HG03064 (cell line): ENCODE results near the gene LRRC4C.

ENCODE experiments used
- ATAC-seq: cut with Tn5 transposase; IDR thresholded peaks from one replicate; pipeline ENCODE4 v1.9.1; 2021; ENCODE audit warnings: low read depth; ENCODE audit not compliant: unreplicated experiment

Gene LRRC4C

DNA sequence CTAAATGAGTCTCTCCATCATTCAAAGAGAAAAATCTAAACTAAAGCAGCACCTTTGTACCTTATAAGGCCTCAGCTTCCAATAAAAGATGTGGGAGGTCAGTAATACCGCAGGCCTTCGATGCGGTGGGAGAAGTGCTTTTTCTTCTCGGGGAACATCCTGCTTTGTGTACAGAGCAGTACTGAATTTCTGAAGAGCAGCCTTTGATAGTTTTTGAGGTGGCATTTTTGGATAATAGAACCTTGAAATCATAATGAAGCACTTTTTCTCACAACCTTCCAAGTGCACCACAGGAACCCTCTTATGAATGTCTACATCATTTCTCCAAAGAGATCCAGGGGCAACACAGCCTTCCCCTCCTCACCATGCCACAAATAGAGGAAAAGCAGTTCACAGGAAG is 39.6 kb downstream of the LRRC4C start:
- no peak for ATAC-seq

DNA sequence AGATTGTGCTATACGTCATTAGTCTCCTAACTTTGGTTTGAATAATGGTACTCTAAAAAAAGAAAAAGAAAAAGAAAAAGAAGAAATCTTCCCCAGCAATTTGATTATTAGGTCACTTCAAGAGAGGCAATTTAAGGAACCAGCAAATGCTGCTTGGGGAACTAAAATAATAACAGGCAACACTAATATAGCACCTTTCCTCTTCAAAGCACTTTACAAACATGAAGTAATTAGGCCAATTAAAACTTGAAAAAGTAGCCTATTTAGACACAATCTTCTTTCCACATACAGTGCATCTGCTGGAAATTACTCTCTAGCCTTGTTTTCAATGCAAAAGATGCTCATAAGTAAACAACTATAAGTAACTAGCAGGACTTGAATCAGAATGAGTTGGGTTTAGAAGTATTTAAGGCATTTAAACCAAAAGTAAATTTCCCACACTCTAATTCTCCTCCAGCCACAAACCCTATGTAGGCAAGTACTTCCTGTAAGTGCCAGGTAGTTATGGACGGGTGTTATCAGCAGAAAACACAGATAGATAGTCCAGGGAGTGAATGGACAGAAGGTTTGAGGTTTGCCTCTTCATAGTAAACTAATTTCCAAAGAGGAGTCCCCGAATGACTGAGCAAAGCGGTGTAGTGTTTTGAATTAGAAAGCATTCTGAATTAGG is 44.5 kb downstream of the LRRC4C start:
- ATAC-seq: no peak

DNA sequence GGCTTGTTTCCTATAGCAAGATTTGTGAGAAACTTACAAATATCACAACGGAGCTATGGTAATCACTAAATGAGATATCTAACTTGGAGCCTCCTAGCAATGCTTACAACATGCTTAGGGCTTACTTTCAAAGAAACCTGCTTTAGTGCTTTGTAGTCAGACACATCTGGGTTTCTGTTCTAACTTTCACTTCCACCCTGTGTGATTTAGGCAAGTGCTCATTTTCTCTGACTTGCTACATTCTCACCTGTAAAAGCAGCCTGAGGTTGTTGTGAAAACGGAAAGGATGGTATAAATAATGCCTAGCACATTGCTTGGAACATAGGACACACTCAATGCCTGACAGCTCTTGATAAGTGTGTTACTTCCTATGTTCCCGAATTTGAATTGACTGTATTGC is 45.6 kb downstream of the LRRC4C start:
- no peak for ATAC-seq

DNA sequence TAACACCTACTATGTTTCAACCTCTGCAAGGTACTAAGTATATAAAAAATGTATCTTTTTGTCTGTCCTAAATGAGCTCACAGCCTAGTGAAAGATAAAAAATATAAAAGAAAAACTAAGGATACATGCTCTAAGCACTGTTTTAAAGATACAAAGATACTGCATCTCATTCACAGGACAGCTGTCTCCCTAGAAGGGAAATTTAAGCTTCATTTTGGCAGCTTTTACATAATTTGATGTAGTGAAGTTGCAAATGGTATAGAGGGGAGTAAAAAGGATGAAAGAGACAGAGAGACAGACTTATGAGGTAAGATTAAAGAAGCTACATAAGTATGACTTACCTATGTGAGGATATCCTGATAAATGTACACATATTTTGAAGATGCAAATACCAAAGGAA is 53.6 kb downstream of the LRRC4C start:
- no peak for ATAC-seq

DNA sequence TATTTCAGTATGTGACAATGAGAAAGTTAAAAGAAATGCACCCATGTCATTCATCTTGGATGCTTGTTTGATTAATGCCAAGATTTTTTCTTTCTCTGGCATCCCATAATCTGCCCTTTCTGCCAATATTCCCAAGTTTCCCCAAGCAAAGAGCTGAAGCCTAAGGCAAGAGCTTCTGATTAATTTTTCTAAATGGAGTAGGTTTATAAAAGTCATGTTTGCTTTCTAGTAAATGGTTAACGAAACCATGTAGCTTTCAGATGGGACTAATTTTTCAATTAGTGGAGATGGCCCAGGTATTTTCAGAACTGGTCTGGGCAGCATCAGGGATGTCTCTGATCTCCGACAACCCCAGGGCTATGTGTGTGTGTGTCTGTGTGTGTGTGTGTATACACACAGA is 55.3 kb downstream of the LRRC4C start:
- no peak for ATAC-seq

DNA sequence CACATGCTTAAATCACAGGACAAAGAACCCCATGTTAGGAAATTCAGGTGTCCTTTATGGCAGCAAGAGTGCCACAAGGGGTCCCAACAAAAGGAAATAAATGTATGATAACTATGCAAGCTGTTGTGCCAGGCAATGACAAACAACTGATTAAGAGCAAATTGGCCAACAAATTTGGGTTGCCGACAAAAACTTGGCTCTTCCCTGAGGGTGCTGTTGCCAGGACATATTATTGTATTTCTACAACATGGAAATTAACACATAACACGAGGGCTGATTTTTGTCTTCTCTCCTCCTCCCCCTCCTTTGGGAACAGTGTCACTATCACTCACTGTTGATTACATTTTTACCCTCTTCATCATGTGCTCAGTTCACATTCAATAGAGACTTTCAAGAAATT is 56.0 kb downstream of the LRRC4C start:
- ATAC-seq: no peak

DNA sequence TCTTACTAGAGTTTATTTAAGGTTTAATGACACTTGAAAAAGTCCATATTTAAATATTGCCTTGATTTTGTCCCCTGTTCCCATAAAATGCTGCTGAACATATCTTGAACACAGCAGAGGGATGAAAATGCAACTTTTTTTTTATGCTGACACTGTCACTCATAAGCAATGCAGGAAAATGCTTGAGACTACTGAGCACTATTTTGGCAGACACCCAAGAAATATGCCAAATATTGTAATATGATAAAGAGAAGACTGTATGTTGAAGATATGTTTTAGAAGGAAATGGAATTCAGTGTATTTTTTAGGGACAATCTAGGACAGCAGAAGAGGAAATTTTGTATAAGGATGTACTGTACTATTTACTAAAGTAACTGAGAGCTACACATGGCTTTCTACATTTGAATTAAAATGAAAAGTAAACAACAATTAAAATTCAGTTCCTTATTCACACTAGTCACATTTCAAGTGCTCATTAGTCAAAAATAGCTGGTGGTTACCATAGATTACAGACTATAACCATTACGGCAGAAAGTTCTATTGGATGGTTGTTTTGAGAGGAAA is 58.6 kb downstream of the LRRC4C start:
- ATAC-seq: no peak

DNA sequence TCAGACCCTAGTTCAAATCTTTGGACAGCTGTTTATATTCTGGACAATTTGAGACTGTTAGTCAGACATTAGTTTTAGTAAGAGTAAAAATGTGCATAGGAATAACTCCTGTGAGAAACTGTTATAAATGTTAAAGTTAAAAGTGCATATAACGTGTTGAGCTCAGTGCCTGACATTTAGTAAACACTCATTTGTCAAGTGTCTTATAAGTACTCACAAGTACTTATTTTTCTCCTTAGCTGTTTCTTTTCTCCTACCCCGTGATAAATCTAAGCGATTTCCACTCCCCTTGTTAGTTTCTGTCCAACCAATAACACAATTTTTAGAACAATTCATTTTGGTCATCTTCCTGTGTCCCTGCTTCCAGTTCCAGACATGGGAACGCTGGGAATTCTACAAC is 59.3 kb downstream of the LRRC4C start:
- no peak for ATAC-seq

DNA sequence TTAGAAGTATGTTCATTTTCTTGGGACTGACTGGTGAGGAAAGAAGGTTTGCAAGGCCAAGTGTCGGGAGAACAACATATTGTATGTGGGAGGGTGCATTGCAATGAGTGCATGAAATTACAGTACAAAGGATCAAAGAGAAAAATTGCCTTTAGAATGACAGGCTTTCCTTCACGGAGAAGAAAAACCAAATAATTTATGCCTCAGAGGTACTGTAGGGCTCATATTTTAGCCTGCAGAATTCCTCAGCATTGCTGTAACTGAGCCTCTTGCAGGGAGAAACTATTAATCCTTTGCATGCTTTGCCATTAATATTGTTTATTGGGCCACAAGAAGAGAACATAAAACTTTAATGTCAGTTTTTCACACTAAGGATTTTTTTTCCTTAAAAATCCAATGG is 60.1 kb downstream of the LRRC4C start:
- no peak for ATAC-seq

DNA sequence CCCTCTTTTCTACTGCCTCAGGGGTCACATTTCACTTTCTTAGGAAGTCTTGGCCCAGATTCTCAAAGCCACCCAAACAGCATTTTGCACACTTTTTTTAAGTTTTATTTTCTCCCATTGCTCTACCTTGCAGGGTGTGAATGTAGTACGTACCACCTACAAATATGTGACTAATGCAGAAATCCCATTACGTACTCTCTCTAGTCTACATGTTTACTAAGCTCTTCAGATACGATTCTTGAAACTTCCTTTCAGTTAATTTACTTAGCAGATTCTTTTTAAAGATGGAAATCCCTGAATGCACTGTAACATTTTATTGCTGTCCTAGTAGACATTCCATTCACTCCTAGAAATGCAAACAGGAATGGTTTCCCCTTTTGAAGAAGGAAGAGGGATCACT is 61.3 kb downstream of the LRRC4C start:
- no peak for ATAC-seq

DNA sequence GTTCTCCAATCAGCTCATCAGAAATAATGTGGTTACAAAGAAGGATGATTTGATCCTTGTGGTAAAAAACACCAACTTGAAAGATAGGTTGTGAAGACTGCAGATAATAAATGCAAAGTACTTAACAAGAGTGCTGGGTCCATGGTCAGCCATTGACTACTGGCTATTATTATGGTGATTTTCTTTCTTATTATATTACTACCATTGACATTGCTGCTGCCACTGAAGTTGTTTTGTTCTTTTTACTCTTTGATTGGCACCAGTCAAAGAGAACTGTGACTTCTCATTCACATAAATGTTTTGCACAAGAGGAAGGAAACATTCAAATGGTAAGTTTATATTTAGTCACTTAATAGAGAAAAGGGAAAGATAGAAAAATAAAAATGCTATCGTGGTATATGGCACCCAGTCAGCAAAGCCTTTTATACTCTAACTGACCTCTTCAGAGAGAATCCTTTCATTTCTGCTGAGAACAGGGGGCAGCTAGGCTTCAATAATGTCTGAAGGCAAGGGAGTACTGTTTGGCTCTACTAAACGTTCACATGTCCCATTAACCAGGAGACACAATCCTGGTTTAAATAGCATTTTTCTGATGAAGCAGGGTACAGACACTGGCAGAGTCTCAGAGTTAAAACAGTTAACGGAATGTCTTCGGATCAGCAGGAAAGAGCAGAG is 64.8 kb downstream of the LRRC4C start:
- no peak for ATAC-seq

DNA sequence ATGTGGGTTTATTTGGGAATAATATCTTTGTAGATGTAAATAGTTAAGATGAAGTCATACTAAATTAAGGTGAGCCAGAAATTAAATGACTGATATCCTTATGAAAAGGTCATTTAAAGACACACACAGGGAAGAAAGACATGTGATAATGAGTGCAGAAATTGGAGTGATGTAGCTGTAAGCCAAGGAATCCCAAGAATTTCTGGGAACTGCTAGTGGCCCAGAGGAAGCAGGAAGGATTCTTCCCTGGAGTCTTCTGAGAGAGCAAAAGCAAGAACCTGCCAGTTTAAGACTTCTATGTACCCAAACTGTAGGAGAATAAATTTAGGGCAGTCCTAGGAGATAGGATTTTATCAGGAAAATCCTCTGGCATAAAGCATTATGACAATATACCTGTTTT is 66.9 kb downstream of the LRRC4C start:
- ATAC-seq: no peak

DNA sequence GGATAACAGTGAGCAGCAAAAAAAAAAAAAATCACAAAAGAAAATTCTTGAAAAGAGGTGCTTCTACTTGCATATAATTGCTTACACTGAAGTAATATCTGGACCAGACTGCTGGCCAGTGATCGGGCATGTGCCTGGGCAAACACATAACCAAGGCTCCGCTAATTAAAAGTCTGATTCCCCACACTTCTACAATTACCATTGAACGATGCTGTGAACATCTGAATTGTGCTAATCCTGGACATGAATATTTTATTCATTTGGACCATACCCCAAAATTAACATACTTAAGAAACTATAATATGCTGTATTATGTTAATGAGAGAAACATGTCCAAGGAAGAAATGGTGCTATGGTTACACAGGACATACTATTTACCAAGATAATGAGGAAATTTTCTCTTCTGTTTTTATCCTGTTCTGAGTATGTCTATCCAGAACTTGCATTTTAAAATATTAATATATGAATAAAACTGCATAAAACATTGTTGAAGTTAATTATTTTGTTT is 69.8 kb downstream of the LRRC4C start:
- ATAC-seq: no peak

DNA sequence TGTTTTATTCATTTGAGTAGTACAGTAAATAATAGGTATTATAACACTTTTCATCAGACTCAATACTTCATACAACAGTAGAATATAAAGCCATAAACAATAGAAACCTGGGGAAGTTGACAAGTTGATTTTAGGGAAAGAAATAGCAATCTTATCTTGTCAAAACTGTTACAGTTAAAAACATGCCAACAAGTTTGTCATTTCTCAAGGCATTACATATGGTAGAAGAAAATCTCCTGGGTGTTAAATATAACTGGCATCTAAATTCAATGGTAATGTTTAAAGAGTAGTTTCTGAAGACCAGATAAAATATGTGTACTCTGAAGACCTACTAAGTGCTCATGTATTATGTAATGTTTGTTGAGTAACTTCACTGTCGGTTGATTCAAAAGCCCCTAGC is 75.1 kb downstream of the LRRC4C start:
- ATAC-seq: no peak

DNA sequence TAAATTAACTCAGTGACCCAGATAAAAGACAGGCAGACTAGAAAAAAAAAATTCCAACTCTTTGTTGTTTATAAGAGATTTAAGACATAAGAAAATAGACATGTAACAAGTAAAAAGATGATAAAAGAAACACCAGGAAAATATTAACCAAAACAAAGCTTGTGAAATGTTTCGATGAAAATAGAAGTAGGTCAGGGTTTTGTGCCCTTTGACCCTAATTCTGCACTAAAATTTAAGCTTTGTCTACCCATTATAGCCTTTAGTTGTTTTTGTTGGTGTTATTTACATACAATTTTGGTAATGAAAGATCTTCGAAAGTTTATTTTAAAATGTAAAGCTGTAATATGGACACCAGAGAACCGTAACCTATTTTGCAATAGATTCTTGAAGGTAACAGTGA is 75.7 kb downstream of the LRRC4C start:
- no peak for ATAC-seq

DNA sequence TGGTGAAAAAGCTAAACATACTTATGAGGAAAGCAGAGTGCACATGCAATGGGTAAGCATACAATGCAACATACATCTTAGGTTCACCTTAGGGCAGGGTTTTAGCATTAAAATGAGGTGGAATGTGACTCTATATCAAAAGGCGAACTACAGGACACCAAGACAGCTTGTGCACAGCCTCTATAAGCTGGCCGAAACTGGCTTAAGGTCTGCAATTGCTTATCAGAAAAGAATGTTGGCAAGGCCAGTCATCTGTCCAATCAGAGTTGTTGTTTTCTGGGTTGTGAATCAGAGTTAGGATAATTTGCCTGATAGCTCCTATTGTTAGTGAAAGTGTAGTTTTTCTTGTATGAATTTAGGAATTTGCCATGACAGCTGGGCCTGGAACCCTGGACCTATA is 76.5 kb downstream of the LRRC4C start:
- ATAC-seq: no peak

DNA sequence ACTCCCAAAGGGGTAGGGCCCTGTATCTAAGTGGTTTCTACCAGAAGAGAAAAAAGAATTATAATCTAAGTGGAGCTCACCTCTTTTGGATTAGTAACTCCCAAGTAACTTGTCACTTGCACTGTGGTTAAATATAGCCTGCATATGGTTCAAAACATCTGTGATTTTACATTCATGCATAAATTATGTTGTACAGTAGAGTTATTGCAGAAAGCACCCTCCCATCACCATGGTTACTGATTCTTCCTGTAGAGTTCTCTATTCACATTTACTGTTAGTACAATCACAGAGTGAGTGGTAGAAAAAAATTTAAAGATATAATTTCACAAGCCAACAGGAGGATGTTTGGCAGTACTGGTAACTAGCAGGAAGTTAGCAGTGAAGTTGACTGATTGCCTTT is 80.4 kb downstream of the LRRC4C start:
- no peak for ATAC-seq

DNA sequence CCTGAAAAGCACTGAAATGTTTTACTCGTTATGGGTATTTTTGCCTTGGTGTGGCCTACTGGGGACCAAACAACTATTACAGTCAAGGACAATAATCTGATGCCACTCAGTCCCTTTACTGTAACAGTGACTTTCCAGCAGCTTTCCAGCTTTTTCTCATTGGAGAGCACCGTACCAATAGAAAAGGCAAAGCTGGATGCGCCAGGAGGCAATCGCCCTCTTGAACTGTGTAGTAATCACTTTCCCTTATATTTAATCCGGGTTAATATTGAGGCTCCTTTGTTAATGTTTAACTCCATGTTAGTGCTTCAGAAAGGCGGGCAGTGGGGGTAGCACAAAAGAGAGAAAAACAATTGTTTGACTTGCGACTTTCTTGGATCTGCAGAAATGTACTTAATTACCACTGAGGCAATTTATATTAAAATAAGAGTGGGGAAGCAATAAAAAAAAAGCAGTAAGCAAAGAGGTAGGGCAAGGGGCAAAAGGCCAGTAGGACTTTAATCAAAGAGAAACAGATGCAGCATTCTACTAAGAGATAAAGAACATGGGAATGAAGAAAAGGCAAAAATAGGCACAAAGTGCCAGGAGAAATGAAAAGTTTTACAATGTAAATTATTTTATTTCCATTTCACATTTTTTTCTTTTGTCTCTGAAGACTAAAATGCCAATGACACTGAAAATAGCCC is 81.6 kb downstream of the LRRC4C start:
- ATAC-seq: no peak

DNA sequence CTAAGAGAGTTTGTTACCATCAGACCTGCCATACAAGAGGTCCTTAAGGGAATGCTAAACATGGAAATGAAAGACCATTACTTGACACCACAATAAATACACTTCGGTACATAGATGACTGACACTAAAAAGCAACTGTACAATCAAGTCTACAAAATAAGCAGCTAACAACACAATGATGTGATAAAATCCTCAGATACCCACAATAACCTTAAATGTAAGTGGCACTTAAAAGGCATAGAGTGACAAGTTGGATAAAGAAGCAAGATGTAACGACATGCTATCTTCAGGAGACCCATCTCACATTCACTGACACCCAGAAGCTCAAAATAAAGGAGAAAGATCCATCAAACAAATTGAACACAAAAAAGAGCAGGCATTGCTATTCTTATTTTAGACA is 107.6 kb downstream of the LRRC4C start:
- no peak for ATAC-seq

DNA sequence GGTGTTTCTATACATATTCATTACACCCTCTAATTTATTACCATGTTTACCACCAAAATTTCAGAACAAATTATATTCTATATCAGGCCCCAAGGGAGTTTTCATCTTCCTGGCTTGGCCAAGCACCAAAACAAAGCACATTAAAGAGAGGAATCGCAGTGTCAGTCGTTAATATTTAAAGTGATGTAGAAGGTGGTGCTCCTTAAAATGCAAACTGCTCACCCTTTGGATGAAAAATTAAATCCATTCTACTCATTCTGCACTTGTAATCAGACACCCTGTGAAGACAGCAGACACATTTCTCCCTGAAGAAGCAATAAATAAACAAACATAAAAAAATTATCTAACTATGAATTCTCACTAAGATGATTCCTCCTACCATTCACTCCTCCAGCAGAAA is 113.4 kb downstream of the LRRC4C start:
- ATAC-seq: no peak
